Neural cell (in vitro differentiated cells): ENCODE measurements around the gene LRIG1. TPM values are rescaled to one million over a fixed set of nuclear protein-coding genes. Genes with fewer than 3 reads are reported as not detected.

Experiments used
- H2AFZ ChIP-seq: fragments of 200-600, 300-800 bp; sonication (generic), shearing (Covaris generic); 2 replicates; pipeline ENCODE4 v1.6.0; 2014; ENCODE audit warnings: low read depth, mild to moderate bottlenecking, antibody characterized with exemption, low read length, moderate library complexity
- H3F3A ChIP-seq: fragments of 200-600 bp; shearing (Covaris generic); 2 replicates; pipeline ENCODE4 v1.6.1; 2016; ENCODE audit warnings: mild to moderate bottlenecking, moderate library complexity, mixed read lengths, antibody characterized with exemption, low read length; ENCODE audit not compliant: insufficient read depth, poor library complexity, severe bottlenecking
- H3K27ac ChIP-seq: fragments of 200-600, 300-800 bp; sonication (generic), shearing (Covaris generic); 2 replicates; pipeline ENCODE4 v1.5.1; 2014; ENCODE audit warnings: mild to moderate bottlenecking, low read length, moderate library complexity
- H3K27me3 ChIP-seq: fragments of 300-800, 200-600 bp; sonication (generic), shearing (Covaris generic); 2 replicates; pipeline ENCODE4 v1.6.0; 2014; ENCODE audit warnings: mild to moderate bottlenecking, low read depth, low read length, moderate library complexity; ENCODE audit not compliant: insufficient read depth
- H3K36me3 ChIP-seq: fragments of 300-800, 200-600 bp; sonication (generic), shearing (Covaris generic); 2 replicates; pipeline ENCODE4 v1.5.1; 2014; ENCODE audit warnings: mild to moderate bottlenecking, antibody characterized with exemption, low read length, moderate library complexity; ENCODE audit not compliant: insufficient read depth
- H3K4me2 ChIP-seq: fragments of 300-800, 200-600 bp; sonication (generic), shearing (Covaris generic); 2 replicates; pipeline ENCODE4 v1.6.0; 2014; ENCODE audit warnings: mild to moderate bottlenecking, low read length
- H3K4me3 ChIP-seq: fragments of 300-800, 200-600 bp; sonication (generic), shearing (Covaris generic); 2 replicates; pipeline ENCODE4 v1.5.1; 2014; ENCODE audit warnings: mild to moderate bottlenecking, low read length, moderate library complexity
- H3K79me2 ChIP-seq: fragments of 200-600 bp; shearing (Covaris generic); replicated peaks from 2 replicates; pipeline ENCODE4 v1.6.0; 2014; ENCODE audit warnings: mild to moderate bottlenecking, low read length, moderate library complexity; ENCODE audit not compliant: insufficient read depth
- H3K9ac ChIP-seq: fragments of 300-800, 200-600 bp; sonication (generic), shearing (Covaris generic); 2 replicates; pipeline ENCODE4 v1.6.1; 2016; ENCODE audit warnings: mild to moderate bottlenecking, low read length, mixed read lengths
- H3K9me2 ChIP-seq: fragments of 200-600 bp; shearing (Covaris generic); 2 replicates; pipeline ENCODE4 v1.6.1; 2016; ENCODE audit warnings: mild to moderate bottlenecking, low read length, mixed read lengths; ENCODE audit not compliant: insufficient read depth
- H3K9me3 ChIP-seq: fragments of 200-600, 300-800 bp; sonication (generic), shearing (Covaris generic); 2 replicates; pipeline ENCODE4 v1.6.1; 2016; ENCODE audit warnings: mild to moderate bottlenecking, mixed run types, low read length, moderate library complexity, mixed read lengths
- H4K20me1 ChIP-seq: fragments of 200-600 bp; shearing (Covaris generic); 2 replicates; pipeline ENCODE4 v1.6.1; 2016; ENCODE audit warnings: mild to moderate bottlenecking, mixed run types; ENCODE audit not compliant: insufficient read depth
- EP300 ChIP-seq: fragments of 450-650 bp; conservative IDR thresholded peaks from 2 replicates; pipeline ENCODE4 v1.6.1; 2014; ENCODE audit warnings: antibody characterized with exemption, mild to moderate bottlenecking, moderate library complexity; ENCODE audit not compliant: poor library complexity, severe bottlenecking
- EZH2 ChIP-seq: fragments of 200-600, 300-800 bp; shearing (Covaris generic), sonication (generic); IDR thresholded peaks from 2 replicates; pipeline ENCODE4 v1.6.1; 2014; ENCODE audit warnings: antibody characterized with exemption, low read length, borderline replicate concordance, mild to moderate bottlenecking; ENCODE audit not compliant: insufficient read depth, poor library complexity, severe bottlenecking
- MXI1 ChIP-seq: fragments of 450-650 bp; conservative IDR thresholded peaks from 2 replicates; pipeline ENCODE4 v1.6.1; 2014; ENCODE audit warnings: antibody characterized with exemption, mild to moderate bottlenecking; ENCODE audit not compliant: poor library complexity, severe bottlenecking
- POLR2AphosphoS5 ChIP-seq: IDR thresholded peaks from 2 replicates; pipeline ENCODE4 v1.6.1; 2012
- RAD21 ChIP-seq: fragments of 450-650 bp; conservative IDR thresholded peaks from 2 replicates; pipeline ENCODE4 v1.6.1; 2014; ENCODE audit warnings: antibody characterized with exemption, mild to moderate bottlenecking, moderate library complexity
- REST ChIP-seq: IDR thresholded peaks from 2 replicates; pipeline ENCODE4 v1.6.1; 2012; ENCODE audit warnings: borderline replicate concordance
- SMC3 ChIP-seq: fragments of 450-650 bp; conservative IDR thresholded peaks from 2 replicates; pipeline ENCODE4 v1.6.1; 2014; ENCODE audit warnings: antibody characterized with exemption, mild to moderate bottlenecking, moderate library complexity; ENCODE audit not compliant: poor library complexity
- TAF1 ChIP-seq: IDR thresholded peaks from 2 replicates; pipeline ENCODE4 v1.6.1; 2012; ENCODE audit warnings: low read depth
- polyA plus RNA-seq: library from polyadenylated mRNA; depleted of rRNA; stranded (reverse); fragments of >200 nt; gene quantifications from 2 replicates; pipeline ENCODE4 v1.2.3, GENCODE V29; 2014
- TF ChIP-seq, protein P1 (sequence below): fragments of 450-650 bp; IDR thresholded peaks from 2 replicates; pipeline ENCODE4 v1.5.1; 2014; ENCODE audit warnings: antibody characterized with exemption, mild to moderate bottlenecking, moderate library complexity; ENCODE audit not compliant: poor library complexity, severe bottlenecking

LRIG1 gene
- polyA plus RNA-seq, 1 donor from 2014 or later = 7.1 TPM

GRCh38 chr3:66490984-66491383, 9.8 kb downstream of the LRIG1 start (continued):
- no peak for TF ChIP-seq REST
- no peak for TF ChIP-seq EP300

DNA sequence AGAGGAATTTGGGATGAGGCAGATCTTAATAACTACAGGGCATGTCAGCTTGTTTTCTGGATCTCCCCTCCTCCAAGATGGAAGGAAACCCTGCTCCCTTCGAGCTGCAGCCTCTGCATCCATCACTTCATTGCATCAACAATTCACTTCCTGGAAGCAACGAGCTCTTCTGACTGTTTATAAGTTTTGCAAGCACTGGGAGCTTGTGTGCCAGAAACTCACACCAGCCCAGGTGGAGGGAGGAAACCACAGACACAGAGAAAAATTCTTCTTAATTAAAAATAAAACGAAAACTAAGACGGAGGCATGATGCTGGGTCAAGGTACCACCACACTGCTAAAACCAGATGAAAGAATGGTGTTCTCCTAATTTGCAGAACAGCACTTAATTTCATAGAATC, 10.6 kb downstream of the LRIG1 start:
- H3K36me3 ChIP-seq = no peaks in the 10 kb centered on the region
- H3K4me2 ChIP-seq = no peak overlapping the region
- no peak overlapping the region for H2AFZ ChIP-seq
- H3K9me2 ChIP-seq = no peaks in the 10 kb centered on the region
- H3F3A ChIP-seq = no peaks in the 10 kb centered on the region
- no peak overlapping the region for H3K4me3 ChIP-seq
- no peak overlapping the region for H3K9ac ChIP-seq
- no peak for TF ChIP-seq MXI1
- no peak for TF ChIP-seq SMC3
- TF ChIP-seq EP300 = no peak
- no peak for TF ChIP-seq TAF1
- TF ChIP-seq EZH2 = no peak
- TF ChIP-seq RAD21 = no peak
- no peak for TF ChIP-seq POLR2AphosphoS5
- TF ChIP-seq, protein P1, sequence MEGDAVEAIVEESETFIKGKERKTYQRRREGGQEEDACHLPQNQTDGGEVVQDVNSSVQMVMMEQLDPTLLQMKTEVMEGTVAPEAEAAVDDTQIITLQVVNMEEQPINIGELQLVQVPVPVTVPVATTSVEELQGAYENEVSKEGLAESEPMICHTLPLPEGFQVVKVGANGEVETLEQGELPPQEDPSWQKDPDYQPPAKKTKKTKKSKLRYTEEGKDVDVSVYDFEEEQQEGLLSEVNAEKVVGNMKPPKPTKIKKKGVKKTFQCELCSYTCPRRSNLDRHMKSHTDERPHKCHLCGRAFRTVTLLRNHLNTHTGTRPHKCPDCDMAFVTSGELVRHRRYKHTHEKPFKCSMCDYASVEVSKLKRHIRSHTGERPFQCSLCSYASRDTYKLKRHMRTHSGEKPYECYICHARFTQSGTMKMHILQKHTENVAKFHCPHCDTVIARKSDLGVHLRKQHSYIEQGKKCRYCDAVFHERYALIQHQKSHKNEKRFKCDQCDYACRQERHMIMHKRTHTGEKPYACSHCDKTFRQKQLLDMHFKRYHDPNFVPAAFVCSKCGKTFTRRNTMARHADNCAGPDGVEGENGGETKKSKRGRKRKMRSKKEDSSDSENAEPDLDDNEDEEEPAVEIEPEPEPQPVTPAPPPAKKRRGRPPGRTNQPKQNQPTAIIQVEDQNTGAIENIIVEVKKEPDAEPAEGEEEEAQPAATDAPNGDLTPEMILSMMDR = no peak
- TF ChIP-seq REST = no peak
- no peaks in the 10 kb centered on the region for H4K20me1 ChIP-seq
- no peaks in the 10 kb centered on the region for H3K9me3 ChIP-seq
- no peaks in the 10 kb centered on the region for H3K27me3 ChIP-seq
- H3K27ac ChIP-seq = no peak overlapping the region
- H3K79me2 ChIP-seq = peaks cover 77% of the 10 kb centered on the region
